Endodermal cell (in vitro differentiated cells): ENCODE data around the gene NHEJ1. TPM values are rescaled to one million over a fixed set of nuclear protein-coding genes. Genes with fewer than 3 reads are reported as not detected.

Experiments
- DNase-seq: peaks from one replicate; pipeline ENCODE4 v3.0.0-alpha.2; 2017
- H3K27ac ChIP-seq: 2 replicates; pipeline ENCODE4 v1.5.1; 2013; ENCODE audit warnings: mild to moderate bottlenecking, low read depth, low read length, moderate library complexity
- H3K27me3 ChIP-seq: 2 replicates; pipeline ENCODE4 v1.6.1; 2013; ENCODE audit warnings: mild to moderate bottlenecking, low read length, moderate library complexity; ENCODE audit not compliant: insufficient read depth, control insufficient read depth, poor library complexity, severe bottlenecking
- H3K36me3 ChIP-seq: 2 replicates; pipeline ENCODE4 v1.7.0; 2013; ENCODE audit warnings: mild to moderate bottlenecking, low read length, moderate library complexity; ENCODE audit not compliant: control insufficient read depth, insufficient read depth
- H3K4me1 ChIP-seq: one replicate; pipeline ENCODE4 v1.7.0; 2013; ENCODE audit warnings: low read length; ENCODE audit not compliant: control insufficient read depth, insufficient read depth
- H3K4me3 ChIP-seq: 2 replicates; pipeline ENCODE4 v1.5.1; 2013; ENCODE audit warnings: mild to moderate bottlenecking, low read length, moderate library complexity
- H3K9ac ChIP-seq: 2 replicates; pipeline ENCODE4 v1.6.1; 2013; ENCODE audit warnings: mild to moderate bottlenecking, low read length, moderate library complexity; ENCODE audit not compliant: poor library complexity, severe bottlenecking; ENCODE audit errors: extremely low read depth
- H3K9me3 ChIP-seq: 2 replicates; pipeline ENCODE4 v1.6.1; 2013; ENCODE audit warnings: mild to moderate bottlenecking, low read length, moderate library complexity; ENCODE audit not compliant: control insufficient read depth
- H3K27ac Mint-ChIP-seq: 2 replicates; pipeline ENCODE4 v1.8.0; 2020; ENCODE audit warnings: mixed read lengths
- H3K27me3 Mint-ChIP-seq: 2 replicates; pipeline ENCODE4 v1.8.0; 2021; ENCODE audit warnings: mild to moderate bottlenecking, mixed read lengths; ENCODE audit not compliant: insufficient read depth
- H3K36me3 Mint-ChIP-seq: 2 replicates; pipeline ENCODE4 v1.8.0; 2020; ENCODE audit warnings: low read depth, mixed read lengths
- H3K4me1 Mint-ChIP-seq: 2 replicates; pipeline ENCODE4 v1.8.0; 2020; ENCODE audit warnings: mixed read lengths
- H3K4me3 Mint-ChIP-seq: 2 replicates; pipeline ENCODE4 v1.8.0; 2020; ENCODE audit warnings: mild to moderate bottlenecking, moderate library complexity, mixed read lengths
- H3K9me3 Mint-ChIP-seq: 2 replicates; pipeline ENCODE4 v1.8.0; 2020; ENCODE audit warnings: mild to moderate bottlenecking, mixed read lengths
- WGBS, 2 experiments: methylation state at CpG; one replicate each; pipeline versions ENCODE4 v1.1.5 to v1.1.7; 2013; ENCODE audit warnings: missing lambda C conversion rate in 2 of 2, mixed read lengths in 1 of 2; ENCODE audit not compliant: insufficient coverage in 1 of 2, insufficient read length in 1 of 2; 5-methylcytosine and 5-hydroxymethylcytosine counted together
- total RNA-seq, 2 donors: library from RNA; stranded (reverse); fragmentation: NEBNext Ultra II Directional in 1 of 2; extraction: Animal tissue kit (Norgen Biotek cat#: 25700) in 1 of 2; gene quantifications; 2 replicates in 1 of 2; 3 replicates in 1 of 2; pipeline ENCODE4 v1.2.1, GENCODE V29; 2021
- TF ChIP-seq, protein P1 (sequence below): fragments of 200-600 bp; sonication (generic); conservative IDR thresholded peaks from 2 replicates; pipeline ENCODE4 v1.5.0; 2021; ENCODE audit warnings: antibody characterized with exemption, mild to moderate bottlenecking

The NHEJ1 gene
- total RNA-seq, 2 donors from 2014 or later = 16.2 to 27.4 TPM

DNA sequence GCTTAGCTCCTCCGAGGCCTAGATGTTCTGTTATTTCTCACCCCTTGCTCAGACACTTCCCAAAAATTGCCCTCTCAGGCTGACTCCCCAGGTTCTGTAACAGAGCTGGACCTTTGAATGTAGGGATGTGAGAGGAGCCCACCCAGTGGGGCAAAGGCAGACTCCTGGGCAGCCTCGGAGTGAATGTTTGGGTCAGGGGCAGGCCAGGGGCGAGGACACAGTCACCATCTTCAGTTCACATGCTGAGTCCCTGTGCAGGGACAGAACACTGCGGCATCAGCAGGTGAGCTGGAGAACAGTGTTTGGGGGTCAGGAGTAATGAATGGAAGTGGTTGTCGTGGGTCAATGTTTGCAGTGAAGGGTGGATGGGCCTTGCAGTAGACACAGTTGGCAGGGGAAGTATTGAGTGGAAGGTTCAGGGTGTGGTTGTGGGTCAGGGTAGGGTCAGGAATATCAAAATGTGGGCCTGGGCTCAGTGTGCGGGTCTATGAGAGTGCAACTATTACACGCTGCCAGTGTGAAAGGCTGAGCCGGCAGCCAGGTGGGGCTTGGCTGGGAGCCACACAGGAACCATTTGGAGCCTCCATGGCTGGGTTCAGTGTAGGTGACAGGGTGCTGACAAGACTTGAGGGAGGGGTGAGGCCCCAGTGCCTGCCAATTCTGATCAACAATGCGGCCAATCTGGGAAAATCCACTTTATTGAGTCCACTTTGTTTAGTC is 104.3 kb downstream of the NHEJ1 start:
- no peaks in the 10 kb centered on the region for H3K36me3 ChIP-seq
- no peak overlapping the region for H3K27ac ChIP-seq
- no peak overlapping the region for H3K4me3 Mint-ChIP-seq
- H3K9me3 ChIP-seq = no peaks in the 10 kb centered on the region
- no peak overlapping the region for H3K9ac ChIP-seq
- 73 to 87% methylated on average over 7 to 8 of the region's 9 CpGs for WGBS, 2 experiments
- DNase-seq = no peak
- peaks cover 6% of the 10 kb centered on the region for H3K4me1 Mint-ChIP-seq
- H3K36me3 Mint-ChIP-seq = peaks cover 7% of the 10 kb centered on the region
- H3K27me3 Mint-ChIP-seq = peaks cover 89% of the 10 kb centered on the region
- no peaks in the 10 kb centered on the region for H3K9me3 Mint-ChIP-seq
- peaks cover 5% of the 10 kb centered on the region for H3K4me1 ChIP-seq
- H3K27me3 ChIP-seq = peaks cover 98% of the 10 kb centered on the region
- H3K27ac Mint-ChIP-seq = no peak overlapping the region
- TF ChIP-seq, protein P1, sequence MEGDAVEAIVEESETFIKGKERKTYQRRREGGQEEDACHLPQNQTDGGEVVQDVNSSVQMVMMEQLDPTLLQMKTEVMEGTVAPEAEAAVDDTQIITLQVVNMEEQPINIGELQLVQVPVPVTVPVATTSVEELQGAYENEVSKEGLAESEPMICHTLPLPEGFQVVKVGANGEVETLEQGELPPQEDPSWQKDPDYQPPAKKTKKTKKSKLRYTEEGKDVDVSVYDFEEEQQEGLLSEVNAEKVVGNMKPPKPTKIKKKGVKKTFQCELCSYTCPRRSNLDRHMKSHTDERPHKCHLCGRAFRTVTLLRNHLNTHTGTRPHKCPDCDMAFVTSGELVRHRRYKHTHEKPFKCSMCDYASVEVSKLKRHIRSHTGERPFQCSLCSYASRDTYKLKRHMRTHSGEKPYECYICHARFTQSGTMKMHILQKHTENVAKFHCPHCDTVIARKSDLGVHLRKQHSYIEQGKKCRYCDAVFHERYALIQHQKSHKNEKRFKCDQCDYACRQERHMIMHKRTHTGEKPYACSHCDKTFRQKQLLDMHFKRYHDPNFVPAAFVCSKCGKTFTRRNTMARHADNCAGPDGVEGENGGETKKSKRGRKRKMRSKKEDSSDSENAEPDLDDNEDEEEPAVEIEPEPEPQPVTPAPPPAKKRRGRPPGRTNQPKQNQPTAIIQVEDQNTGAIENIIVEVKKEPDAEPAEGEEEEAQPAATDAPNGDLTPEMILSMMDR = no peak
- H3K4me3 ChIP-seq = no peak overlapping the region

DNA sequence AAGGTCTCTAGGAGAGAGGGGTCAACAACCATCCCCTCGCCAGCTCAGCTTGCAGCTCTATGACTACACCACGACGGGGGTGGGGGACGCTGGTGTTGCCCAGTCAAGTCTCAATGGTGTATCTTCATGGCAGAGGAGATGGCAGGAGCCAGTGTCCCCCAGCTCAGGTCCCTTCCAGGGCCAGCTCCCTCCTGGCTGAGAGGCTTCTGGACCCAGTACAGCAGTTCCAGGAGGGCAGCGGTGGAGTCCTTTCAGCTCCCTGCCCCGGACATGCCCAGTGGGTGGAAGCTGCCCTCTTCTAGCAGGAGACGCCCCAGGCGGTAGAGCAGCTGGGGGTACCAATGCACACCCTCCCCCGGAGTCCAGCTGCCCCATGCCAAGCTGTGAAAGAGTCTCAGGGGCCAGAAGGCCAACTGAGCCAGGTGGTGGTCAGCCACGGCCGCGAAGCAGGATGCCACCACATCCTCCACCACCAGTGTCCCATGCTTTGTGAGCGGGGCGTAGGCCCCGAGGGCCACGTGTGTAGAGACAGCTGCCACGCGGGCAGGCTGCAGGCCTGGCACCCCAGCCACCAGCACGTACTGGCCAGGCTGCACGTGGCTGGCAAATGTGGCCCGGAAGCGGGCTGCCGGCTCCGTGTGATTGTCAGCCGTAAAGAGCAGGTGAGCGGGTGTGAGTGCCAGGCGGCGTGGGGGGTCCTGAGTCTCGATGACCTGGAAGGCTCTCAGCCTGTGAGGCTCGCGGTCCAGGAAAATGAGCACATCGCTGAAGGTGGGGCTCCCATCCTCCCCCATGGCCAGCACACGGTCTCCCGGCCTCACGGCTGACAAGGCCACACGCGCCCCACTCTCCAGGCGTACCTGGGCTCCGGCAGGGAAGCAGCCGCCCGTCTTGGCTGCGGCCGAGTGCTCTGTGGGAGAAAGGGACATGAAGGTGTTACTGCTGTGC is 105.4 kb downstream of the NHEJ1 start:
- WGBS, 2 experiments = 90 to 94% methylated on average over 30 to 43 of the region's 43 CpGs
- peaks cover 100% of the 10 kb centered on the region for H3K27me3 ChIP-seq

DNA sequence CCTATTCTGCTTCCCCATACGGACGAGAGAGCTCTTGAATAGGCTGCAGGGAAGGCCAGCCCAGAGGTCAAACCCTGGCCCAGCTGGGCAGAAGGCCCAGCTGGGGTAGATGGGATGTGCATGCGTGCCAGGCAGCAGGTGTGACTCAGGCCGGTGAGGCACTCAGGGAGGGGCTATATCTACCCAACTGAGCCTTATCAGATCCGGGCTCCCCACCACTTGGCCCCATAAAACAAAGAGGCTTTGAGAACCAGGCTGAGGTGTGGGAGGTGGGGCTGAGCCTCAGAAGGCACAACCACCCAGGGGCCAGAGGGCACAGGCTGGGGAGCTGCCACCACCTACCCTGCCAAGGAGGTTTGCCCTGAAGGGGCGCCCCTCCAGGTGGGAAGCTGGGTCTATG is 111.3 kb downstream of the NHEJ1 start:
- Histone ChIP-seq H3K27ac (no peak overlapping the region), H3K9ac (no peak overlapping the region), H3K36me3 (no peaks in the 10 kb centered on the region), H3K4me3 (no peak overlapping the region), H3K4me1 (no peaks in the 10 kb centered on the region), H3K27me3 (peaks cover 82% of the 10 kb centered on the region), H3K9me3 (no peaks in the 10 kb centered on the region)
- no peaks in the 10 kb centered on the region for H3K36me3 Mint-ChIP-seq
- H3K4me3 Mint-ChIP-seq = no peak overlapping the region
- WGBS, 2 experiments = 75 to 86% methylated on average over 1 to 6 of the region's 6 CpGs
- peaks cover 82% of the 10 kb centered on the region for H3K27me3 Mint-ChIP-seq
- no peaks in the 10 kb centered on the region for H3K4me1 Mint-ChIP-seq
- no peak overlapping the region for H3K27ac Mint-ChIP-seq
- no peaks in the 10 kb centered on the region for H3K9me3 Mint-ChIP-seq
- DNase-seq = no peak
- TF ChIP-seq, protein P1 = no peak

More for the DNA sequence above, 105.4 kb downstream of the NHEJ1 start:
- Histone ChIP-seq H3K9me3 (no peaks in the 10 kb centered on the region), H3K4me1 (peaks cover 5% of the 10 kb centered on the region), H3K9ac (no peak overlapping the region), H3K36me3 (no peaks in the 10 kb centered on the region), H3K27ac (no peak overlapping the region), H3K4me3 (no peak overlapping the region)
- Mint-ChIP-seq H3K4me3 (no peak overlapping the region), H3K4me1 (peaks cover 6% of the 10 kb centered on the region), H3K27ac (no peak overlapping the region), H3K9me3 (no peaks in the 10 kb centered on the region), H3K27me3 (peaks cover 93% of the 10 kb centered on the region), H3K36me3 (peaks cover 7% of the 10 kb centered on the region)
- DNase-seq = no peak
- TF ChIP-seq, protein P1 = no peak
